ENCODE data around the gene PPFIBP1.

The PPFIBP1 gene

GRCh38 chr12:27513155-27513824 lies 10.7 kb upstream of the PPFIBP1 start:
- no peak for DNase-seq (ENCODE audit: low read depth in 2 of 2)

- no peak for DNase-seq (ENCODE audit: low read depth in 2 of 2)
These were observed 8.3 kb upstream of the PPFIBP1 start for GRCh38 chr12:27515671-27516070.

GRCh38 chr12:27516625-27517024 lies 7.4 kb upstream of the PPFIBP1 start:
- DNase-seq (ENCODE audit: low read depth in 2 of 2): no peak

DNA sequence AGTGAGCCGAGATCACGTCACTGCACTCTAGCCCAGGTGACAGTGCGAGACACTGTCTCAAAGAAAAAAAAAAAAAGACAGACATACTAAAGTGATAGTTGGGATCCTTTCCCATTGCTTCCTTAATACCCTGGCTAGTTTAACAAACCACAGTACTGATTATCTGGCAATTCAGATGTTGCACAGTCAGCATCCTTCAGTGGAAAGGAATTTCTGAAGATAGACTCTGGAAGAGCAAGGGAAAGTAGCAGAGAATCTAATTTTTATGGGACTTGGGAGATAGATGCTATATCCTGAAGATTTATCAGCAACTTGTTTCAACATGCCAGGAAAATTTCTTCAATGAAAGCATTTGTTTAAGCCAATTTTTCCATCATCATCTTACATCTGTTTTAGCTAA lies 6.5 kb upstream of the PPFIBP1 start:
- no peak for DNase-seq (ENCODE audit: low read depth in 2 of 2)

DNA sequence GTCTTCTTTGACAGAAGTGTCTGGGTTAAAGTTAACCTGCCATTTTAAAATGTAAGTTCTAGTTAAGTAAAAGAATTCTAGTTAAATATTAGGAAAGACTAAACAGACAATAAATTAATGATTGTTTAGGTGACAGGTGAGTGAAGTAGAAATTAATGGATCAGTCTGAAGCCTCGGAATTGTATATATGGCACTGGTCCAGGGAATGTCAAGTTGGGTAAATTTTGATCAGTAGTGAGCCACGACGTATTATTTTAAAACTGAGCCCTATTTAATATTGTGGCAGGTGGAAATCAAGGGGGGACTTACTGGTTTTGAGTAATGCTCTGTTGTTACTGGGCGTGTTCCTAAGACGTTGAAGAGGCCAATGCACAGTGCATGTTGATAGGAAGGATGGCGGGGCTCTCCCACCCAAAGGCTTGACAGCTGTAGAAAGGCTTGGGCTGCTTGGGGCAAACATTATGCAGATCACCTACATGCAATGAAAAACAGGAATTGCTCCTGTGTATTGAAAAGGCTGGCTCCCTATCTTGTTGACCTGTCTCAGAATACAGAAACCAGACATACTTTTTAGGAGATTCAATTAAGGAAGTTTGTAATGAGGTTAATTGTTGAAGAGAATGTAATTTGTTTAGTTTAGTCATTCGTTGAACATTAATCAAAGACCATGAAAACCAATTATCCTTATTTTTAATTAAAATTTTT lies 5.9 kb upstream of the PPFIBP1 start:
- no peak for DNase-seq (ENCODE audit: low read depth in 2 of 2)

GRCh38 chr12:27521066-27521465 lies 2.9 kb upstream of the PPFIBP1 start:
- no peak for DNase-seq (ENCODE audit: low read depth in 2 of 2)

DNA sequence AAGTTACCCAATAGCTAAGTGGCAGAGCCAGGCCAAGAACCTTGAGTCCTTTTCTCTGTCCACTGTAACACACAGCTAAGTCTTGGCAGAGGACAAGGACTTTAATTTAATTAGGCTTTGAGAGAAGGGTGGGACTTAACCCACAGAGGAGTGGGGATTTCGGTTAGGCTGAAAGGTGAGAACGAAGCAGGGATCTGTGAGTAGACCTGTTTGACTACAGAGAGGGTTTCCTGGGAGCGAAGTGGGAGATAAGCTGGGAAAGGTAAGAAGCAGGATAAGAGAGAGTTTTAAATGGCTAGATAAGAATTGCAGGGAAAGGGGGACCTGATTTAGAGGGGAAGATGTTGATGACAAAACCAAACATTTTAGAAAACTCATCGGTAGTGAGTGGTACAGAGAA lies 2.0 kb upstream of the PPFIBP1 start:
- DNase-seq (ENCODE audit: low read depth in 2 of 2): no peak

DNA sequence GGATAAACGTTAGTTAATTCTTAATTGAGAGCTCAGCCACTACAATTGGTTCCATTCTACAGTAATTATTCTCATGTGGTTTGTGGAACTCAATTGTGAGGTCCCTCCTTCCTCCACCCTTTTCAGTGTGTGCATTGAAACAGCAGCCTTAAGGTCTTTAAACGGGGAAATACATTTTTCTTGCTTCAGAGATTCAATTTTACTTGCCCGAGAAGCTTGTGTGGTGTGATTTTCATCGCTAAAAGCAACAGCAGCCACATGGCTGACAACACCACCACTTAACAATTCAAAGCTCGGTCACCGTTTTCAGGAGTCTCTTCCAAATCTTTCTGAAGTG lies 733 bp upstream of the PPFIBP1 start:
- DNase-seq (ENCODE audit: low read depth in 2 of 2): no peak

DNA sequence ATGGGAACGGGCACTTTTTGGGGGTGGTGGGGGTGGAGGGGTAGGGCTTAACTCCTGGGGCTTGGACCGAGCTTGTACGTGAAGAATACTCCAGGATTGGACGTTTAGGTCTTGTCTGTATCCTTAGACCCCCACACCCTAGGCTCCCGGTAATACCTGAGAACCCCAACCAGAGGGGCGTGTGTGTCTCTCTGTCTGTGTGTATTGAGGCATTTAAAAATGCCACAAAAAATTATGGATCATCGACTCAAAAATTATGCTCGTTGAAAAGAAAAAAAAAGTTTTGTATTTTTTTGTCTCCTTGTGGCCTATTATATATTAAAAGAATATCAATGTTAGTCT lies 459 bp downstream of the PPFIBP1 start:
- DNase-seq (ENCODE audit: low read depth in 2 of 2): no peak

- no peak for DNase-seq (ENCODE audit: low read depth in 2 of 2)
These were observed 1.1 kb downstream of the PPFIBP1 start for GRCh38 chr12:27524839-27525753.

- DNase-seq (ENCODE audit: low read depth in 2 of 2): no peak
These were observed 3.5 kb downstream of the PPFIBP1 start for GRCh38 chr12:27527512-27527911.

- DNase-seq (ENCODE audit: low read depth in 2 of 2): no peak
These were observed 4.8 kb downstream of the PPFIBP1 start for GRCh38 chr12:27528788-27529187.

- no peak for DNase-seq (ENCODE audit: low read depth in 2 of 2)
These were observed 6.3 kb downstream of the PPFIBP1 start for GRCh38 chr12:27530157-27530922.

DNA sequence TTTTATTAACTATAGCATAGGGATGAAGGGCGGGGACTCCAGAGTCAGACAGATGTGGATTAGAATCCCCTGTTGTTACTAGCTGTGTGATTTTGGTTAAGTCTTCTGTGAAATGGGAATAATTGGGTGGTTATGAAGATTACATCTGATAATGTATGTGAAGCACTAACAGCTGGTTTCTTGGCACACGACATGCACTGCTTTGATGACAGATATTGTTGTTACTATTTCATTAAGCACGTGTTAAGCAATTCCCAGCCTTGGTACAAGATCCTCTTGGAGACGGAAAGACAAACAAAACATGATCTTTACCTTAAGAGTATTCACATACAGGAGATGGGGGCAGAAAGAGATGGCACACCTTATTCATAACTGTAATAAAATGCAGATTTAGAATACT lies 7.9 kb downstream of the PPFIBP1 start:
- no peak for DNase-seq (ENCODE audit: low read depth in 2 of 2)

- no peak for DNase-seq (ENCODE audit: low read depth in 2 of 2)
These were observed 10.2 kb downstream of the PPFIBP1 start for GRCh38 chr12:27534060-27534764.

DNA sequence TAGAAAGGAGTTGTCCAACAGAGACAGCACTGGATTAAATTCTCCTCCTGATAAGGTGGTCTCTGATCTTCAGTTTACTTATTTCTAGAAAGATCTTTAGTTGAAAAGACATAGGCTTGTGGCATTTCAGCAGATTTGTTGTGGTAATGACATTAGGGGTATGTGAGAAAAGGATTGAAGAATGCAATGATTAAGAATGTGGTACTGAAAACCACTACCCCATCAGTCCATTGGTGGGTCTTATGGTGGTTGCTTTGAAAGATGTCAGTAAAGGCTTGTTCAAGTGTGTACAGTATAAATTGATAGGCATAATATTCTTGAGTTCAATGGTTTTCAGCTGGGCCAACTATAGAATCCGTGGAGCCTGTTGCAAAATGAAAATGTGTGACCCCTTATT lies 10.8 kb downstream of the PPFIBP1 start:
- DNase-seq (ENCODE audit: low read depth in 2 of 2): no peak

DNA sequence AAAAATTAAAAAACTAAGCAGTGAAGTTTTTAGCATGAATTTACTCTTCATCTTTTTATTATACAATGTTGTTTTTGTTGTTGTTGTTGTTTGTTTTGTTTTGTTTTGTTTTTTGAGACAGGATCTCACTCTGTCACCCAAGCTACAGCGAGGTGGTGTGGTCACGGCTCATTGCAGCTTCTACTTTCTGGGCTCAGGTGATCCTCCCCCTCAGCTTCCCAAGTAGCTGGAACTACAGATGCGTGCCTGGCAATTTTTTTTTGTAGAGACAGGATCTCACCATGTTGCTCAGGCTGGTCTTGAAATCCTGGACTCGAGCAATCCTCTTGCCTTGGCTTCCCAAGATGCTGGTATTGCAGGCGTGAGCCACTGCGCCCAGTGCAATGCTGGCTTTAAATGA lies 11.3 kb downstream of the PPFIBP1 start:
- no peak for DNase-seq (ENCODE audit: low read depth in 2 of 2)

DNA sequence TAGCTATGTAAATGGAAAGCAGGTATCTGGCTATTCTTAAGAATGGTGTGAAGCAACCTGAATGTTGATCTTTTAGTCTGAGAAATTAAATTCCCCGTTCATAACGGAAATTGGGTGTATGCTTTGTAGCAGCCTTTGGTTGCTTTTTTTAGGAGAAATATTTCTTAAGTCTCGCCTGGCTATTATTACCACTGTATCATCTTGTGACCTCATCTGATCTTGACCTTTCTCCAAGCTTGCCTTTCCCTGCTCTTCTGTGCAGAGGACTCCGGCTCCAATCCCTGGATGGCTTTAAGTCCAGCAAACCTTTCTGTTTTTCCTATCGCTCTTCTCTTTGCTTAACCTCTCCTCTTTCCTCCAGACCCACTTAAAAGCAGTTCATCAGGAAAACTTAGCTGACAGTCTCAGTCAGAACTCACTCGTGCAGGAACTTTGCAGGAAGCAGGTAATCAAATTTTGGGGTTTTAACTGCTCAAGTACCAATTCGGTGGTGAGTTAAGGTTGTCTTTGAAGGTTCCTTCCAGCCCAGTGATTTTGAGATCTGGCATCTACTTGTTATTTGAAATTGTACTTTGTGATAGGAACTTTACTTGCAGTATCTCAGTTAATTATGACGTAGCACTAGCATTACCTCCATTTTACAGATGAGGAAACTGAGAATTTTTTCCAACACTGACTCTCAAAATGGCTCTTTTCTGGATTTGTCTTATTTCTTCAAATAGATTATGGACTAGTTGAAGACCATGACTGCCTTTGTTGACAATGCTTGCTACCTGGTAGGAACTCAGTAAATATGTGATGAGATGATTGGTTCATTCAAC lies 14.1 kb downstream of the PPFIBP1 start:
- DNase-seq (ENCODE audit: low read depth in 2 of 2): no peak

DNA sequence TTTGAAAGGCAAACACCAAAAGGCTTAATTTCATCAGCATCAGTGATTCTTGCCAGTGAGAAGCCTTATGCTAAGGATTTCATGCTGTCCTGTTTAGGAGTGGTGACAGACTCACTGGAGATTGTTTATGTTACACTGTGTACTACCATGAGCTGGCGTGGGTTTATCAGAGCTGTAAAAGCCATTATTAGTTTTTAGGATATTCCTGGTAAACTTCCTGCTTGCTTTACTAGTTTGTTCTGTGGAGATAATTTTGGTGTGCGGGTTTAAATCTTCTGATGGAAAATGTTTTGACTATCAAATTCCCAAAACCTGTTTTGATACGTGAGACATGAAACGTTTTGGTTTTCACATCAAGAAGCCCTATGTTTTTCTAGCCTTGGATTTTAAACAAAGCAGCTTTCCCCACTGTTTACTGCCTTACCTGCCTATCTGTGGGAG lies 15.2 kb downstream of the PPFIBP1 start:
- DNase-seq (ENCODE audit: low read depth in 2 of 2): no peak

GRCh38 chr12:27541031-27541719 lies 17.2 kb downstream of the PPFIBP1 start:
- DNase-seq (ENCODE audit: low read depth in 2 of 2): no peak

All from stimulated activated CD8-positive, alpha-beta memory T cell treated with anti-CD3 and anti-CD28 coated beads, Interleukin-2, amount 100 ng/mL, for 48 hours (primary cell).